PFSK-1 (cell line): ENCODE results near the gene SSH2.

Experiments
- REST ChIP-seq, 2 experiments: IDR thresholded peaks; 2 replicates each; pipeline versions ENCODE4 v1.6.1 to v1.8.0; 2011 to 2012; ENCODE audit warnings: low read depth in 2 of 2, low read length in 2 of 2, control low read depth in 1 of 2, inconsistent platforms in 1 of 2, mild to moderate bottlenecking in 1 of 2, moderate library complexity in 1 of 2; ENCODE audit not compliant: insufficient read depth in 1 of 2
- SIN3A ChIP-seq: IDR thresholded peaks from 2 replicates; pipeline ENCODE4 v1.6.1; 2012; ENCODE audit warnings: mild to moderate bottlenecking, low read length, moderate library complexity, borderline replicate concordance; ENCODE audit not compliant: insufficient read depth
- TAF1 ChIP-seq: IDR thresholded peaks from 2 replicates; pipeline ENCODE4 v1.6.1; 2012; ENCODE audit warnings: low read length, control low read depth, borderline replicate concordance; ENCODE audit not compliant: insufficient read depth

GRCh38 chr17:29866746-29867404 is 63.2 kb downstream of the SSH2 start:
- TF ChIP-seq REST (IDR thresholded peaks at IDR 0.05; ENCODE audit: insufficient read depth in 1 of 2, low read depth in 2 of 2, low read length in 2 of 2) = no peak
- no peak for TF ChIP-seq SIN3A
- TF ChIP-seq TAF1 = no peak
